BLaER1 treated with 17β-estradiol and CSF1 and Interleukin-3, amounts not matched to agents 10 nM and 100 nM (cell line): ENCODE measurements around the gene ZNF184.

ENCODE experiments used
- H3K27ac ChIP-seq, 11 experiments: shearing (Covaris generic); formaldehyde crosslinking; 2 replicates each; pipeline ENCODE4 v1.8.1; 2022
- H3K27me3 ChIP-seq, 11 experiments: shearing (Covaris generic); formaldehyde crosslinking; 2 replicates each; pipeline ENCODE4 v1.8.1; 2022
- H3K36me3 ChIP-seq, 11 experiments: shearing (Covaris generic); formaldehyde crosslinking; 2 replicates each; pipeline ENCODE4 v1.8.1; 2022
- H3K4me1 ChIP-seq, 10 experiments: shearing (Covaris generic); formaldehyde crosslinking; 2 replicates each; pipeline ENCODE4 v1.8.1; 2022
- H3K4me2 ChIP-seq, 11 experiments: shearing (Covaris generic); formaldehyde crosslinking; 2 replicates each; pipeline ENCODE4 v1.8.1; 2022
- H3K4me3 ChIP-seq, 10 experiments: shearing (Covaris generic); formaldehyde crosslinking; 2 replicates each; pipeline ENCODE4 v1.8.1; 2022
- H3K9ac ChIP-seq, 11 experiments: shearing (Covaris generic); formaldehyde crosslinking; 2 replicates each; pipeline ENCODE4 v1.8.1; 2022
- H3K9me3 ChIP-seq, 11 experiments: shearing (Covaris generic); formaldehyde crosslinking; replicated peaks in 1 of 11; 2 replicates each; pipeline ENCODE4 v1.8.1; 2022
- H4K20me1 ChIP-seq, 11 experiments: shearing (Covaris generic); formaldehyde crosslinking; 2 replicates each; pipeline ENCODE4 v1.8.1; 2022
- Cebpa-rat ChIP-seq, 11 experiments: shearing (Covaris generic); IDR thresholded peaks; 2 replicates each; pipeline ENCODE4 v1.8.1; 2022

Gene ZNF184

DNA sequence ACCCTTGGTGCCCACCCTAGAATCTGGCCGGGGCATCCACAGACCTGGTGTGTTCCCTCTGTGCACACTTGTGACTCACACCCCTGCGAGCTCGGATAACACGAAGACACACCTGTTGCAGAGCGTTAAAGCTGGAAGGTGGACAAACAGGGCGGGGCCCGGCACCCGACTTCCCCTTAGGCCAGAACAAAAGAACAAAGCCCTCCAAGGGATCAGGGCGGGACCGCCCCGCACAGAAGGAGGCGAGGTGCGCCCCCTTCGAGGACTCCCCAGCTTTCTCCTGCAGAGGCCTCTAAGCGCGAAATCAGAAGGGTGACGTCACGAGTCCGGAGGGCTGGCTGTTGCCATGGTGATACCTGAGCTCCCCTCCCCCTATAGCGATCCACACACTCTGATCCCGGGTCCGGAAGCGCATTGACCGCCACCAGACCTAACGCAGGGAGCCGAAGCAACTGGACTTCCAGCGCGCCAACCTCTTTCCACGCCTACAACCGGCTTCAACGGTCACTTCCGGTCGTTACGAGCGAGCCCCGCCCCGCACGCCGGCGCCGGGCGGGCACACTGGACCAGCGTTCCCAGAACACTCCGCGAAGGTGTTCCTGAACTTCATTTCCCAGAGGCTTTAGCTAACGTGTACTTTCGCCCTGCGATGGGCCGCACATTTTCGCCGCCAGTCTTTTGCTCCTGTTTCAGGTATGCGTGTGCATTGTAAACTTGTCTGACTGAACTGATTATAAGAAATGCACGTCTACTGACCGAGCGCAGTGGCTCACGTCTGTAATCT lies at the start of gene ZNF184:
TSS of gene ZNF184 (minus strand) at position 489 of the 784 bp plus-strand sequence. CDS start 811 bp downstream, outside the sequence.
- Histone ChIP-seq H3K9me3 (peaks cover 20 to 36% (median 30%) of the 10 kb centered on the region in 11 experiments), H3K4me1 (peaks cover 17 to 36% (median 30%) of the 10 kb centered on the region in 10 experiments), H3K4me3 (peak within 1 kb of the TSS; percentile 71 to 90 (median 84)), H3K27me3 (no peaks in the 10 kb centered on the region), H3K4me2 (peak within 1 kb of the TSS; percentile 71 to 92 (median 84)), H3K9ac (peak within 1 kb of the TSS; percentile 80 to 89 (median 87)), H4K20me1 (no peaks in the 10 kb centered on the region), H3K36me3 (peaks cover 24 to 34% (median 28%) of the 10 kb centered on the region in 11 experiments), H3K27ac (peak within 1 kb of the TSS; percentile 74 to 93 (median 89))
- TF ChIP-seq Cebpa-rat (IDR thresholded peaks at IDR 0.05), result no peak

DNA sequence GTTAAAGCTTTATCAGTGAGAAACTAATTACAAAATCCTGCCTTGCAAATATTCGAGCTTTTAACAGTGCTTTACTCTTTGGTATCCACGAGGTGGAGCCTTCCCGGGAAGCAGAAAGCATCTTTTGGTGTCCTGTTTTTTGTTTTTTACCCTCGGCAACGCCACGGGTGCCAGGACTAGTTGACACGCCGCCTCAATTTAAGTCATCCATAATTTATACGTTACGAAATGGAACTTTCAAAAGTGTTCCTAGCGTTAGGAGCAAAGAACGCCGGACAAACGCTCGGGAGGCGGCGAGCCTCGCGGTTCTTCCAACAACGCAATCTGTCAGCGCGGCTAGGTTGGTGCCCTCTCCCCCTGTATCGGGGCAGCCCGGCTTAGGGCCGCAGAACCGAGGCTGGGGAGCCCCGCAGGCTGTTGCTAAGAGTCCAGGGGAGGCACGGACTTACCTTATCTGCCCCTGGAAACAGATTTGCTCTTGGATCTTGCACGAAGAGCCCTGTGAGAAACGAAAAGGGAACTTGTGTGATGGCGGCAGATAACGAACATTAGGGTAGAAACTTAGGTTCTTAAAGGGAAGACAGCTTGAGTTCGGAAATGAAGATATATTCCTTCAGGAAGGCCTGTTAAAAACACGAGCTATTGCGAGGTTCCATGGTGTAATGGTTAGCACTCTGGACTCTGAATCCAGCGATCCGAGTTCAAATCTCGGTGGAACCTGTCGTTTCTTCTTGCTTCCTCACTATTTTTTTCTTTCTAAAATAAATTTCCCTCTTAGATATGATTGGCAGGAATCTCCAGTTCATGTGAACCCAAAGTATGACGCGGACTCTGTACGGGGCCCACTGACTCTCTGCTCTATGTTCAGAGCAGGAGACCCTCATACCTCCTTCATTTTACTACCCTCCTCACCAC lies 46.2 kb upstream of the ZNF184 start:
- no peak for TF ChIP-seq Cebpa-rat (IDR thresholded peaks at IDR 0.05)
- peak overlapping the region; percentile 82 to 92 (median 86) for H3K9ac ChIP-seq
- H3K27ac ChIP-seq, result peak overlapping the region; percentile 65 to 93 (median 84)

DNA sequence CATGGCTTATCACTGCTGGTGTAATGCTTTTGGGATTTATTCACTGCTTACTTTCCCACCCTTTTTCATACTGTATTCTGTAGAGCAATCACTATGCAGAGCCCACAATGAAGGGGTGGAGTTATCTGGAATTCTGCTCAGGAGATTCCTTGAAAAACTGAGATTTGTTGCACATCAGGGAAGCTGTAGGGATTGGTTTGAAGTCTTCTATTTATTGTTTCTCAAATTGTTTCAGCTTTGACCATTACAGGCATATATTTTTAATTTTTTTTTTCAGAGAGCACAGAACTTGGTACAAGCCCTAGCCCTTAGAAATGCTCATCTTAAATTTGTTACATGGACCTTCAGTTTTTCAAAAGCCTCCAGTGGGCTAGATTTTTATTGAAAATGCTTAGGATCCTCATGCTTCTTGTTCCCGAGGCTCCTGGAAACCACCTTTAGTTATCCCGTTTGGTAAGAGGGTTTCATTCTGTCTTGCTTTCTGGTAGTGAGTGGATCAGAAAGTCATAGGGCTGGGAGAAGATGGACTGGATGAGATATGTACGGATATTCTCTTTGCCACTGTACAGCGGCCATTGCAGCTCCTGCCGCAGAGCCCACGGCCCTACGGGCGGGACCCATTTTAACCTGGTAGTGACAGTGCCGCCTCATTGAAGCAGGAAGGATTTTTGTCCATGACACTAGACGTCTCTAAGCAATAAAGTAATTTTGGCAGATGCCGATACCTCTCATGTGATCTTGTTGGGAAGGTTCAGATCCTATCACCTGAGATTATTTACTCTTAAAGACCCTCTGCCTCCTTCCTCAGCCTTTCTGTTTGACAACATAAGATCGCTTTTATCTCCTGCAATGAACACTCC lies 45.3 kb upstream of the ZNF184 start:
- no peaks in the 10 kb centered on the region for H3K36me3 ChIP-seq
- H3K9me3 ChIP-seq, result no peaks in the 10 kb centered on the region
- H4K20me1 ChIP-seq, result no peaks in the 10 kb centered on the region
- H3K9ac ChIP-seq, result peak overlapping the region; percentile 82 to 92 (median 86)
- H3K27ac ChIP-seq, result peak overlapping the region in 10 of 11 experiments; percentile 65 to 93 (median 86); a peak in 18 of 22 replicates
- TF ChIP-seq Cebpa-rat (IDR thresholded peaks at IDR 0.05), result no peak
- peak overlapping the region; percentile 67 to 83 (median 78) for H3K4me3 ChIP-seq
- 0 out of 22 replicates have a peak, but pooled peaks cover 0 to 2% (median 0%) of the 10 kb centered on the region in 11 experiments for H3K27me3 ChIP-seq
- peaks cover 6 to 14% (median 8%) of the 10 kb centered on the region in 10 experiments; a peak in 18 of 20 replicates for H3K4me1 ChIP-seq
- peak overlapping the region; percentile 77 to 90 (median 81) for H3K4me2 ChIP-seq

More for the DNA sequence above, 46.2 kb upstream of the ZNF184 start:
- Histone ChIP-seq H3K36me3 (no peaks in the 10 kb centered on the region), H3K27me3 (0 out of 22 replicates have a peak, but pooled peaks cover 0 to 2% (median 0%) of the 10 kb centered on the region in 11 experiments), H3K4me2 (peak overlapping the region; percentile 77 to 90 (median 81)), H3K4me1 (peaks cover 6 to 14% (median 8%) of the 10 kb centered on the region in 10 experiments; a peak in 18 of 20 replicates), H3K9me3 (no peaks in the 10 kb centered on the region), H4K20me1 (no peaks in the 10 kb centered on the region), H3K4me3 (peak overlapping the region; percentile 67 to 83 (median 78))

DNA sequence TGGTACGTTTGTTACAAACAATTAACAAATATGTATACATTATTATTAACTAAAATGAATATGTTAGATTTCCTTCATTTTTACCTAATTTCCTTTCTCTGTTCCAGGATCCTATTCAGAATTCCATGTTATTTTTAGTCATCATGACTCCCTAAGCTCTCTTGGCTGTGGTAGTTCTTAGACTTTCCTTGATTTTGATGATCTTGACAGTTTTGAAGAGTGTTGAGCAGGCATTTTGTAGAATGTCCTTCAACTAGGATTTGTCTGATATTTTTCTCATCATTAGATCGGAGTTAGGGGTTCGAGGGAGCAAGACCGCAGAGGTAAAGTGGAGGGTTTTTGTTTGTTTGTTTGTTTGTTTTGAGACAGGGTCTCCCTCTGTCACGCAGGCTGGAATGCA lies 44.3 kb upstream of the ZNF184 start:
- no peaks in the 10 kb centered on the region for H3K9me3 ChIP-seq
- H3K27ac ChIP-seq, result no peak overlapping the region
- H3K4me1 ChIP-seq, result peaks cover 6 to 14% (median 8%) of the 10 kb centered on the region in 10 experiments; a peak in 18 of 20 replicates
- 0 out of 22 replicates have a peak, but pooled peaks cover 0 to 2% (median 0%) of the 10 kb centered on the region in 11 experiments for H3K27me3 ChIP-seq
- peak overlapping the region in 6 of 11 experiments; percentile 77 to 90 (median 81); a peak in 8 of 22 replicates for H3K4me2 ChIP-seq
- no peaks in the 10 kb centered on the region for H4K20me1 ChIP-seq
- TF ChIP-seq Cebpa-rat (IDR thresholded peaks at IDR 0.05), result no peak
- H3K36me3 ChIP-seq, result no peaks in the 10 kb centered on the region
- no peak overlapping the region for H3K4me3 ChIP-seq
- no peak overlapping the region for H3K9ac ChIP-seq

DNA sequence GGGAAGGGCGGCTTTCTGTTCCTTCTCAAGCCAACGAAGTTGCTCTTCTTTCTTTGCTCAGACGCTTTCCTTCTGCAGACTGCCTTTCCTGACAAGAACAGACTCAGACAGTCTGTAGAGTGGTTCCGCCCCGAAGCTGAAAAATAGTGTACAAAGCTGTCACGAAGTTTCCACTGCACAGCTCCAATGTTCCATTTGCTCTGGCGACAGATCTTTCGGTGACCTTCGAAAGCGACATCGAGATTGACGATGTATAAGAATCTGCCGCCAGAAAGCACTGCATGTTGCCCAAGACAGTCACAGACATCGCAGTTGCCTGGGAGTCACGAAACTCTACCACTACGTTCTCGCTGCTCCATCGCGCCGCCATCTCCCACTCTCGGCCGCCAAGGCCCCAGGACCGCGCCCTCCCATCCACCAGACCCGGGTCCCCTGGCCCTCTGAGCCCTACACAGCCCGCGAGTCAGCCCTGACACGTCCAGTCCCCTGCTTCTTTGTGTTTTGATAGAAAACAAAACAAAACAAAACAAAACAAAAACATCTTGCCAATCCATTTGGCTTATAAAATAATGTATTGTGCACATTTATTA lies 42.1 kb upstream of the ZNF184 start:
- H3K4me2 ChIP-seq, result no peak overlapping the region
- H3K9me3 ChIP-seq, result no peaks in the 10 kb centered on the region
- H3K9ac ChIP-seq, result no peak overlapping the region
- no peak for TF ChIP-seq Cebpa-rat (IDR thresholded peaks at IDR 0.05)
- no peaks in the 10 kb centered on the region for H3K36me3 ChIP-seq
- 0 out of 22 replicates have a peak, but pooled peaks cover 0 to 2% (median 0%) of the 10 kb centered on the region in 11 experiments for H3K27me3 ChIP-seq
- H4K20me1 ChIP-seq, result no peaks in the 10 kb centered on the region
- H3K4me3 ChIP-seq, result no peak overlapping the region
- H3K27ac ChIP-seq, result no peak overlapping the region
- peaks cover 6 to 14% (median 8%) of the 10 kb centered on the region in 10 experiments; a peak in 18 of 20 replicates for H3K4me1 ChIP-seq

DNA sequence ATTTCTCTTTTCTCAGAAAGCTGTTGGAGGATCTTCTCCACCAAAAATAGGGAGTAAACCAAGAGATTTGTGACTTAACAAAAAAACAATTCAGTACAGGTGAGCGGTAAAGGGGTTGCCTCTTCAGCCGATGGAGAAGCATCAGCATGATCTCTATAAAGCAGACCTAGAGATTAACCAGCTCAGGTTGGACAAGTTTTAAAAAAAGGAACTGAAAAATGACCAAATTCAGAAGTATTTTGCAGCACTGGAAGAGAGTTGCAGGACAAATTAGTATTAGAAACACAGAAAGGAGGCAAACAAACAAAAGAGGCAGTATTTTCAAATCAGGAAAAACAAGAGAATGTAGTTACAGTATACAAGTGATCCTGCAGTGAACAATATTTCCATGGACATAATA lies 39.6 kb upstream of the ZNF184 start:
- Histone ChIP-seq H3K36me3 (no peaks in the 10 kb centered on the region), H3K4me2 (no peak overlapping the region), H3K27me3 (0 out of 22 replicates have a peak, but pooled peaks cover 0 to 2% (median 0%) of the 10 kb centered on the region in 11 experiments), H3K9ac (no peak overlapping the region), H3K27ac (no peak overlapping the region), H3K9me3 (no peaks in the 10 kb centered on the region), H4K20me1 (no peaks in the 10 kb centered on the region), H3K4me1 (peaks cover 0 to 2% (median under 1%) of the 10 kb centered on the region in 10 experiments; a peak in 8 of 20 replicates), H3K4me3 (no peak overlapping the region)
- TF ChIP-seq Cebpa-rat (IDR thresholded peaks at IDR 0.05), result no peak

DNA sequence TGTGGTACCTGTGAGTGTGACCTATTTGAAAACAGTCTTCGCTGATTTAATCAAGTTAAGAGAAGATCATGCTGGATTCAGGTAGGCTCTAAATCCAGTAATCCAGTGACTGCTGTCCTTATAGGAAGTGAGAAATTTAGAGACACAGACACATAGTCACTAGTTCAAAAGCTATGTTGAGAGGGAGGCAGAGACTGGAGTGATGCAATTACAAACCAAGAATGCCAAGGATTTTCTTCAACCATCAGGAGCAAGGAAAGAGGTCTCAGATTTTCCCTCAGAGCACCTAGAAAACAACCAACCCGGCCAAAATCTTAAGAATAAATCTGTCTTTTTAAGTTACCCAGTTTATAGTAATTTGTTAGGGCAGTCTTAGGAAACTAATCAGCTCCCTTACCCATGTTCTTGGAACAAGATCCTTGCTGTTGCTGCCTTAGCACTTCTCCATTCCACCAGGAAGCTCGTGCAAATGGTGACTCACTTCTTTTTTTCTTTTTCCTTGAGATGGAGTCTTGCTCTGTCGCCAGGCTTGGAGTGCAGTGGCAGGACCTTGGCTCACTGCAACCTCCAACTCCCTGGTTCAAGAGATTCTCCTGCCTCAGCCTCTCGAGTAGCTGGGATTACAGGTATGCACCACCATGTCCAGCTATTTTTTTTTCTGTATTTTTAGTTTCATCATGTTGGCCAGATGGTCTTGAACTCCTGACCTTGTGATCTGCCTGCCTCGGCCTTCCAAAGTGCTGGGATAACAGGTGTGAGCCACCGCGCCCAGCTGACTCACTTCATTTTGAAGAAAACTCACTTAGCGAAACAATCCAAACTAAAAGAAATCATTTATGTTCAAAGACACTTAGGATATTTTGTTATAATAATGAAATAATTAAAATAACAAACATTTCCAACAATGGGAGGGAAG lies 34.4 kb upstream of the ZNF184 start:
- no peak overlapping the region for H3K9ac ChIP-seq
- peaks cover 0 to 7% (median under 1%) of the 10 kb centered on the region in 10 experiments; a peak in 6 of 20 replicates for H3K4me1 ChIP-seq
- no peaks in the 10 kb centered on the region for H4K20me1 ChIP-seq
- no peak overlapping the region for H3K27ac ChIP-seq
- H3K27me3 ChIP-seq, result no peaks in the 10 kb centered on the region
- TF ChIP-seq Cebpa-rat (IDR thresholded peaks at IDR 0.05), result no peak
- H3K4me3 ChIP-seq, result no peak overlapping the region
- H3K9me3 ChIP-seq, result no peaks in the 10 kb centered on the region
- peak overlapping the region in 3 of 11 experiments; percentile 1 to 48 (median 27); a peak in 3 of 22 replicates for H3K4me2 ChIP-seq
- no peaks in the 10 kb centered on the region for H3K36me3 ChIP-seq
